ENCODE results near the gene LGALS4. TPM values are rescaled to one million over a fixed set of nuclear protein-coding genes. Genes with fewer than 3 reads are reported as not detected.
A peak's percentile ranks its signal among the peaks of the same experiment; 100 is the strongest.

The LGALS4 gene
- total and polyA plus RNA-seq, 9 of the 15 experiments (the other 6 are each of a cell fraction or from before 2014, with no cell fraction given) = 0.08 to 1.1 (median 0.30) TPM; not detected in 3

- no peaks in the 10 kb centered on the region for H3K9me1 ChIP-seq (ENCODE audit: control insufficient read depth, insufficient read depth, low read length)
- peak overlapping the region in 1 of 2 experiments; percentile 35; a peak in 2 of 4 replicates for H3K9ac ChIP-seq (ENCODE audit: insufficient read depth in 1 of 2, low read depth in 2 of 2, low read length in 2 of 2)
- TF ChIP-seq POLR2G (IDR thresholded peaks at IDR 0.05; ENCODE audit: low read depth, low read length) (0 out of 2 replicates have a peak, but pooled peaks have one; percentile 14), ZBTB40 (IDR thresholded peaks at IDR 0.05) (no peak), ZBTB40 (CRISPR knock-in tag; IDR thresholded peaks at IDR 0.05) (0 out of 2 replicates have a peak, but pooled peaks have one; percentile 8), MCM2 (IDR thresholded peaks at IDR 0.05; ENCODE audit: low read depth) (no peak), PHF8 (IDR thresholded peaks at IDR 0.05; ENCODE audit: borderline replicate concordance, low read length) (no peak)
- ChIA-PET CTCF (ENCODE audit: low intra/inter-chr PET ratio) (no interaction called here), POLR2A (interaction anchor here (1.5 kb wide), 1 partner anchor 15 kb away, joined by 4 read pairs; the partner anchor contains the start of gene ECH1)
- peaks cover 3% of the 10 kb centered on the region; the same call in 1 of the 2 replicates for H3K9me3 ChIP-seq (replicated peaks; ENCODE audit: control insufficient read depth, insufficient read depth, low read depth, low read length)
- FAIRE-seq (no peak), ATAC-seq (no peak), DNase-seq (ENCODE audit: extremely low read depth in 1 of 4, low spot score in 3 of 4) (no peak)
- H2AFZ ChIP-seq (ENCODE audit: low read depth, low read length) = no peak overlapping the region
- no peak overlapping the region for H3K4me2 ChIP-seq (ENCODE audit: insufficient read depth, low read length)
- peaks cover 20 to 61% of the 10 kb centered on the region in 2 experiments for H3K4me1 ChIP-seq (replicated peaks in 1 of 2; ENCODE audit: control insufficient read depth in 2 of 2, insufficient read depth in 2 of 2, low read length in 2 of 2)
- no peaks in the 10 kb centered on the region for H3K27me3 ChIP-seq (ENCODE audit: control insufficient read depth in 2 of 2, insufficient read depth in 2 of 2, low read length in 2 of 2)
- no peaks in the 10 kb centered on the region for H4K20me1 ChIP-seq (replicated peaks; ENCODE audit: control insufficient read depth, insufficient read depth, low read length)
- no TSS peak for BruUV-seq (replicated peaks)
- 94% methylated on average over 14 of the region's 15 CpGs for WGBS (ENCODE audit: insufficient coverage, low coverage, missing lambda C conversion rate)
- no peaks in the 10 kb centered on the region for H3K79me2 ChIP-seq (ENCODE audit: control insufficient read depth, insufficient read depth, low read length)
- peaks cover 22% of the 10 kb centered on the region; the same call in 2 of the 3 replicates for H3K36me3 ChIP-seq (ENCODE audit: control insufficient read depth, insufficient read depth, low read length)
- no peak overlapping the region for H3K4me3 ChIP-seq
- intact Hi-C loops (cut with micrococcal nuclease) = no loop called here
- H3K27ac ChIP-seq (ENCODE audit: extremely low read depth, low read depth, low read length) = no peak overlapping the region
- in situ Hi-C loops (cut with MboI) = no loop called here
These were observed 4.3 kb upstream of the LGALS4 start for GRCh38 chr19:38817081-38817480.
